Esophagus muscularis mucosa (tissue), 4 donors: ENCODE measurements around the gene NAT9. TPM values are rescaled to one million over a fixed set of nuclear protein-coding genes. Genes with fewer than 3 reads are reported as not detected.

Experiments
- DNase-seq: peaks from one replicate; pipeline ENCODE4 v3.0.0-alpha.2; 2017; ENCODE audit errors: extremely low spot score
- H3K27ac ChIP-seq, 4 donors: fragments of 200-600 bp; sonication (generic); replicated peaks in 1 of 4; 1 replicate in 3 of 4; 2 replicates in 1 of 4; pipeline ENCODE4 v1.5.1; 2016 to 2019; ENCODE audit warnings: mild to moderate bottlenecking in 1 of 4
- H3K27me3 ChIP-seq, 4 donors: fragments of 200-600 bp; sonication (generic); one replicate each; pipeline versions ENCODE4 v1.5.1 to v1.6.0; 2016 to 2019
- H3K36me3 ChIP-seq, 4 donors: fragments of 200-600 bp; sonication (generic); one replicate each; pipeline ENCODE4 v1.5.1; 2016 to 2019
- H3K4me1 ChIP-seq, 4 donors: fragments of 200-600 bp; sonication (generic); one replicate each; pipeline ENCODE4 v1.5.1; 2016 to 2019
- H3K4me3 ChIP-seq, 4 donors: fragments of 200-600 bp; sonication (generic); 1 replicate in 2 of 4; 2 replicates in 2 of 4; pipeline ENCODE4 v1.5.1; 2016 to 2019; ENCODE audit warnings: mild to moderate bottlenecking in 4 of 4, moderate library complexity in 1 of 4
- H3K9me3 ChIP-seq, 4 donors: fragments of 200-600 bp; sonication (generic); 1 replicate in 3 of 4; 2 replicates in 1 of 4; pipeline ENCODE4 v1.5.1; 2016 to 2019
- EP300 ChIP-seq: sonication (generic); formaldehyde crosslinking; IDR thresholded peaks from one replicate; pipeline ENCODE4 v1.6.1; 2017; ENCODE audit warnings: antibody characterized with exemption
- POLR2A ChIP-seq: fragments of 450-650 bp; IDR thresholded peaks from one replicate; pipeline ENCODE4 v1.6.1; 2017; ENCODE audit warnings: antibody characterized with exemption, moderate library complexity, mild to moderate bottlenecking, low read depth
- POLR2AphosphoS5 ChIP-seq, 2 donors: sonication (generic); formaldehyde crosslinking; IDR thresholded peaks; one replicate each; pipeline ENCODE4 v1.6.1; 2017; ENCODE audit warnings: antibody characterized with exemption in 2 of 2
- WGBS: methylation state at CpG from one replicate; pipeline ENCODE4 v1.1.5; 2018; 5-methylcytosine and 5-hydroxymethylcytosine counted together
- intact Hi-C: fragments of 100-400 bp; cut with DNase I; formaldehyde crosslinking; loops from one replicate; pipeline ENCODE4 v1.15.1; 2023
- total RNA-seq, 4 donors: library from RNA; depleted of rRNA; stranded (reverse); fragments of >200 nt; gene quantifications; one replicate each; pipeline versions ENCODE4 v1.1.0 to v1.2.1, GENCODE V29; 2016
- TF ChIP-seq, protein P1 (sequence below), 3 experiments: fragments of 200-600 bp in 2 of 3; fragments of 450-650 bp in 1 of 3; sonication (generic) in 2 of 3; IDR thresholded peaks; one replicate each; pipeline ENCODE4 v1.5.1; 2017 to 2019; ENCODE audit warnings: antibody characterized with exemption in 3 of 3, mild to moderate bottlenecking in 2 of 3, moderate library complexity in 1 of 3

Gene NAT9
- total RNA-seq, 4 donors from 2014 or later, result 10.4 to 22.4 (median 17.7) TPM

DNA sequence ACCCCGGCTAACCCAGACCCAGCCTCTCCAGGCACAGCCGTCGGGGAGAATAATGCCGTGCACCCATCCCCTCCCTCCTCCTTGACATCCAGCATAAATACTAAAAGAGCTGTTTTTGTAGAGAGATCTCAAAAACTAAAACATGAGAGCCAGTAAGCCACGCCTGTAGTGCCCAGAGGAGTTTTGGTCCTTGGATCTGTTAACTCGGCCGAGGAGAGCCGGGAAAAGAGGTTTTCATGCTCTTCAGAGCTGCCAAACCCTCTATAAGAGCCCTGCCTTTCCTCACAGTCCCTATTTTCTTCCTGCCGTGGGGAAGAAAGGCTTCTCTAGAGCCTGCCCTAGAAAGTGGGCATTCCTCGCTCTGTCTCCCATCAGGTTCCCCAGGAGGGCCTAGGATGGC is 30.2 kb upstream of the NAT9 start:
- intact Hi-C loops, result no loop called here
- 90% methylated on average over 10 of the region's 10 CpGs for WGBS
- DNase-seq, result no peak
- Histone ChIP-seq H3K27me3 (no peaks in the 10 kb centered on the region), H3K4me1 (peaks cover 0 to 5% (median 2%) of the 10 kb centered on the region in 4 donors), H3K9me3 (no peaks in the 10 kb centered on the region), H3K36me3 (peaks cover 3 to 50% (median 24%) of the 10 kb centered on the region in 4 donors), H3K4me3 (no peak overlapping the region), H3K27ac (no peak overlapping the region)
- TF ChIP-seq EP300 (no peak), POLR2AphosphoS5 (IDR thresholded peaks at IDR 0.05) (no peak), POLR2A (no peak)
- TF ChIP-seq, protein P1, sequence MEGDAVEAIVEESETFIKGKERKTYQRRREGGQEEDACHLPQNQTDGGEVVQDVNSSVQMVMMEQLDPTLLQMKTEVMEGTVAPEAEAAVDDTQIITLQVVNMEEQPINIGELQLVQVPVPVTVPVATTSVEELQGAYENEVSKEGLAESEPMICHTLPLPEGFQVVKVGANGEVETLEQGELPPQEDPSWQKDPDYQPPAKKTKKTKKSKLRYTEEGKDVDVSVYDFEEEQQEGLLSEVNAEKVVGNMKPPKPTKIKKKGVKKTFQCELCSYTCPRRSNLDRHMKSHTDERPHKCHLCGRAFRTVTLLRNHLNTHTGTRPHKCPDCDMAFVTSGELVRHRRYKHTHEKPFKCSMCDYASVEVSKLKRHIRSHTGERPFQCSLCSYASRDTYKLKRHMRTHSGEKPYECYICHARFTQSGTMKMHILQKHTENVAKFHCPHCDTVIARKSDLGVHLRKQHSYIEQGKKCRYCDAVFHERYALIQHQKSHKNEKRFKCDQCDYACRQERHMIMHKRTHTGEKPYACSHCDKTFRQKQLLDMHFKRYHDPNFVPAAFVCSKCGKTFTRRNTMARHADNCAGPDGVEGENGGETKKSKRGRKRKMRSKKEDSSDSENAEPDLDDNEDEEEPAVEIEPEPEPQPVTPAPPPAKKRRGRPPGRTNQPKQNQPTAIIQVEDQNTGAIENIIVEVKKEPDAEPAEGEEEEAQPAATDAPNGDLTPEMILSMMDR (IDR thresholded peaks at IDR 0.05), result no peak

GRCh38 chr17:74805591-74805991 is 29.4 kb upstream of the NAT9 start:
- peaks cover 0 to 5% (median 2%) of the 10 kb centered on the region in 4 donors for H3K4me1 ChIP-seq
- no peaks in the 10 kb centered on the region for H3K27me3 ChIP-seq
- 90% methylated on average over 15 of the region's 15 CpGs for WGBS
- no peak overlapping the region for H3K27ac ChIP-seq
- no peak for TF ChIP-seq EP300
- TF ChIP-seq, protein P1 (IDR thresholded peaks at IDR 0.05), result no peak
- no peak overlapping the region for H3K4me3 ChIP-seq
- DNase-seq, result no peak
- intact Hi-C loops, result no loop called here
- H3K9me3 ChIP-seq, result no peaks in the 10 kb centered on the region
- peaks cover 9 to 58% (median 28%) of the 10 kb centered on the region in 4 donors for H3K36me3 ChIP-seq

DNA sequence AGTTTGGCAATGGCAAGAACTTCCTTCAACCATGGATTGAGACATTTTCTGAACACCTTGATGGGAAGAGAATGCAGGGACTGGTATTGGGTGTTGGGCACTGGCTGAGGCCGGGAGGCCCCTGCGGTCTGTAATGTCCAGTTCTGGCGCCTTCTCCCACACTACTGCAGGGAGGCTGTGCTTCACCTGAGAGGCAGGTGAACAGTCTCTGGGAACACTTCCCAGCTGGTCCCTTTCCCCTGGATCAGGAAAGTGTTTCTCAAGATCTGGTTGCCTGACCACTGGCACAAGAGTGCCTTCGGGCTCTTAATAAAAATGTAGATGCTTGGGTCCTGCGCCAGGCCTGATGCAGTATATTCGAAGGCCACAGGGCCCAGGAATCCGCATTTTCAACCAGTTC is 28.5 kb upstream of the NAT9 start:
- intact Hi-C loops, result no loop called here
- peaks cover 17 to 67% (median 33%) of the 10 kb centered on the region in 4 donors for H3K36me3 ChIP-seq
- TF ChIP-seq, protein P1 (IDR thresholded peaks at IDR 0.05), result no peak
- TF ChIP-seq POLR2AphosphoS5 (IDR thresholded peaks at IDR 0.05) (no peak), EP300 (no peak), POLR2A (no peak)
- H3K27ac ChIP-seq, result no peak overlapping the region
- H3K9me3 ChIP-seq, result no peaks in the 10 kb centered on the region
- H3K4me3 ChIP-seq, result no peak overlapping the region
- no peak for DNase-seq
- WGBS, result 95% methylated on average over 5 of the region's 7 CpGs
- no peaks in the 10 kb centered on the region for H3K27me3 ChIP-seq
- peaks cover 0 to 5% (median 2%) of the 10 kb centered on the region in 4 donors for H3K4me1 ChIP-seq

GRCh38 chr17:74803971-74804370 is 27.8 kb upstream of the NAT9 start:
- Histone ChIP-seq H3K36me3 (peaks cover 17 to 71% (median 40%) of the 10 kb centered on the region in 4 donors), H3K4me1 (peaks cover 0 to 5% (median 2%) of the 10 kb centered on the region in 4 donors), H3K27ac (no peak overlapping the region), H3K4me3 (no peak overlapping the region), H3K9me3 (no peaks in the 10 kb centered on the region), H3K27me3 (no peaks in the 10 kb centered on the region)
- no peak for DNase-seq
- intact Hi-C loops, result no loop called here
- 84% methylated on average over 5 of the region's 5 CpGs for WGBS
- TF ChIP-seq, protein P1 (IDR thresholded peaks at IDR 0.05), result no peak
- TF ChIP-seq POLR2A (no peak), EP300 (no peak), POLR2AphosphoS5 (IDR thresholded peaks at IDR 0.05) (no peak)

DNA sequence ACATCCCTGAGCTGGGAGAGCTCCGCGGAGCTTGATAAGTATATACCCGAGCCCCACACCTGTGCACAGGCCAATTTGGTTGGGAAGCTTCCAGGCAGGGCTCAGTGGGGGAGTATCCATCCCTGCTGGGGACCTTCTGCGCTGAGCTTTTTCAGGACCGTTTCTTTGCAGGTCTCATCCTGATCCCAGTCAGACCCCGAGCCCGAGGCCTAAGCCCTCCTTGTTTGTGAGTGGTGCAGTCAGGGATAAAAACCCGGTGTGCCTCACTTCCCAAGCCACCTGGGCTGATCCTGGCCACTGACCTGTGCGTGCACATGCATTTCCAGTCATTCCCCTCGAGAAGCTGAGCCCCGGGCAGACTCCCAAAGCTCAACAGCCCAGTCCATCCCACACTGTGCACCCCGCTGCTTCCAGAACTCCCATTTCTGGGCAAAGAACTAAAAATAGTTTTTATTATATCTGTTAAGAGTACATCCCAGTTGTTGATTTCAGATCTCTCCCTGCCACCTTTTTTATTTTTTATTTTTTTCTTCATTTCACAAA is 27.3 kb upstream of the NAT9 start:
- 78% methylated on average over 10 of the region's 12 CpGs for WGBS
- Histone ChIP-seq H3K4me3 (no peak overlapping the region), H3K4me1 (peaks cover 0 to 5% (median 2%) of the 10 kb centered on the region in 4 donors), H3K36me3 (peaks cover 19 to 71% (median 45%) of the 10 kb centered on the region in 4 donors), H3K27me3 (no peaks in the 10 kb centered on the region), H3K27ac (no peak overlapping the region), H3K9me3 (no peaks in the 10 kb centered on the region)
- TF ChIP-seq POLR2AphosphoS5 (IDR thresholded peaks at IDR 0.05) (no peak), POLR2A (no peak), EP300 (no peak)
- no peak for DNase-seq
- intact Hi-C loops, result no loop called here
